GM19467 (cell line): ENCODE data around the gene ZCCHC2.

Experiments used
- ATAC-seq: cut with Tn5 transposase; IDR thresholded peaks from one replicate; pipeline ENCODE4 v1.9.1; 2021; ENCODE audit warnings: mild to moderate bottlenecking, moderate library complexity; ENCODE audit not compliant: unreplicated experiment

ZCCHC2 gene

GRCh38 chr18:62537042-62537894, 14.4 kb downstream of the ZCCHC2 start:
- ATAC-seq = no peak

GRCh38 chr18:62537946-62538345, 15.1 kb downstream of the ZCCHC2 start:
- no peak for ATAC-seq

GRCh38 chr18:62538881-62539280, 16.1 kb downstream of the ZCCHC2 start:
- no peak for ATAC-seq

GRCh38 chr18:62539284-62540165, 16.7 kb downstream of the ZCCHC2 start:
- ATAC-seq = no peak

- no peak for ATAC-seq
Measured at GRCh38 chr18:62543021-62543420, 20.2 kb downstream of the ZCCHC2 start.

- no peak for ATAC-seq
Measured at GRCh38 chr18:62545098-62545497, 22.3 kb downstream of the ZCCHC2 start.

GRCh38 chr18:62549755-62550154, 26.9 kb downstream of the ZCCHC2 start:
- no peak for ATAC-seq

GRCh38 chr18:62550746-62551145, 27.9 kb downstream of the ZCCHC2 start:
- ATAC-seq = no peak

GRCh38 chr18:62551972-62552513, 29.2 kb downstream of the ZCCHC2 start:
- ATAC-seq = no peak

- no peak for ATAC-seq
Measured at GRCh38 chr18:62554061-62554815, 31.4 kb downstream of the ZCCHC2 start.

GRCh38 chr18:62555135-62555534, 32.3 kb downstream of the ZCCHC2 start:
- ATAC-seq = no peak

- ATAC-seq = no peak
Measured at GRCh38 chr18:62556397-62556796, 33.6 kb downstream of the ZCCHC2 start.

GRCh38 chr18:62558015-62558663, 35.3 kb downstream of the ZCCHC2 start:
- no peak for ATAC-seq

GRCh38 chr18:62564044-62564443, 41.2 kb downstream of the ZCCHC2 start:
- no peak for ATAC-seq

- ATAC-seq = no peak
Measured at GRCh38 chr18:62566199-62566598, 43.4 kb downstream of the ZCCHC2 start.

- no peak for ATAC-seq
Measured at GRCh38 chr18:62566818-62567217, 44.0 kb downstream of the ZCCHC2 start.

- ATAC-seq = no peak
Measured at GRCh38 chr18:62569081-62569655, 46.3 kb downstream of the ZCCHC2 start.

- no peak for ATAC-seq
Measured at GRCh38 chr18:62571037-62571436, 48.2 kb downstream of the ZCCHC2 start.

- no peak for ATAC-seq
Measured at GRCh38 chr18:62571648-62572047, 48.8 kb downstream of the ZCCHC2 start.

- no peak for ATAC-seq
Measured at GRCh38 chr18:62572456-62572855, 49.6 kb downstream of the ZCCHC2 start.
